GM12878 (cell line): ENCODE results near the gene SCRN2. TPM values are rescaled to one million over a fixed set of nuclear protein-coding genes. Genes with fewer than 3 reads are reported as not detected.

Experiments used
- ATAC-seq: fragments of 200-7000 bp; cut with Tn5 transposase; 3 replicates; pipeline ENCODE4 v1.9.1; 2020; ENCODE audit warnings: mild to moderate bottlenecking, moderate library complexity
- BruUV-seq: library from RNA; stranded (reverse); fragments of 400-500 nt; replicated peaks from 2 replicates; lab custom pipeline; 2021; lab: Mats Ljungman, UMichigan
- CTCF ChIA-PET: fragments of 300-600 bp; sonication (Branson Sonifier 250); formaldehyde crosslinking; extraction: SDS; loops from one replicate; lab custom pipeline; 2021; ENCODE audit warnings: inconsistent platforms; lab: Yijun Ruan, JAX
- POLR2A ChIA-PET: fragments of 350-600 bp; formaldehyde crosslinking; extraction: SDS; loops from one replicate; lab custom pipeline; 2021; ENCODE audit warnings: inconsistent platforms; lab: Charles Lee
- RAD21 ChIA-PET: fragments of 300-600 bp; sonication (Branson Sonifier 250); formaldehyde crosslinking; loops from one replicate; lab custom pipeline; 2023; ENCODE audit warnings: antibody characterized with exemption; ENCODE audit not compliant: unreplicated experiment; lab: Charles Lee
- SMC1A ChIA-PET: fragments of 300-600 bp; sonication (Branson Sonifier 250); formaldehyde crosslinking; loops from one replicate; lab custom pipeline; 2023; ENCODE audit not compliant: unreplicated experiment, uncharacterized antibody; lab: Charles Lee
- DNase-seq: peaks from one replicate; pipeline ENCODE4 v3.0.0-alpha.2; 2011; ENCODE audit warnings: low read depth, low spot score
- FAIRE-seq: peaks from 3 replicates; lab custom pipeline; 2011; peaks lifted over from hg19 to GRCh38; lab: Jason Lieb, UNC
- H2AFZ ChIP-seq: 2 replicates; pipeline ENCODE4 v1.6.0; 2011; ENCODE audit warnings: low read depth, low read length, control low read depth; ENCODE audit not compliant: control insufficient read depth
- H3K27ac ChIP-seq: 2 replicates; pipeline ENCODE4 v1.5.1; 2011; ENCODE audit warnings: control low read depth; ENCODE audit not compliant: control insufficient read depth, insufficient read depth
- H3K27me3 ChIP-seq, 2 experiments: replicated peaks in 1 of 2; 2 replicates each; pipeline versions ENCODE4 v1.6.0 to v1.6.1; 2011; ENCODE audit warnings: low read length in 1 of 2; ENCODE audit not compliant: control insufficient read depth in 2 of 2, insufficient read depth in 2 of 2
- H3K36me3 ChIP-seq, 2 experiments: 2 replicates each; pipeline ENCODE4 v1.5.1; 2011; ENCODE audit warnings: low read length in 1 of 2; ENCODE audit not compliant: control insufficient read depth in 2 of 2, insufficient read depth in 2 of 2
- H3K4me1 ChIP-seq: 2 replicates; pipeline ENCODE4 v1.6.1; 2011; ENCODE audit warnings: mild to moderate bottlenecking, low read length, moderate library complexity, mixed read lengths; ENCODE audit not compliant: control insufficient read depth, insufficient read depth
- H3K4me2 ChIP-seq: 2 replicates; pipeline ENCODE4 v1.6.0; 2011; ENCODE audit warnings: control low read depth; ENCODE audit not compliant: control insufficient read depth, insufficient read depth
- H3K4me3 ChIP-seq: fragments of 200-600 bp; sonication (generic); 2 replicates; pipeline ENCODE4 v1.5.1; 2016
- H3K79me2 ChIP-seq: 2 replicates; pipeline ENCODE4 v1.6.0; 2011; ENCODE audit warnings: low read length; ENCODE audit not compliant: control insufficient read depth, insufficient read depth
- H3K9ac ChIP-seq: 2 replicates; pipeline ENCODE4 v1.8.0; 2011; ENCODE audit warnings: low read length, control low read depth, mixed read lengths; ENCODE audit not compliant: control insufficient read depth, insufficient read depth
- H3K9me3 ChIP-seq: replicated peaks from 3 replicates; pipeline ENCODE4 v1.5.1; 2011; ENCODE audit warnings: mild to moderate bottlenecking, low read length; ENCODE audit not compliant: control insufficient read depth, insufficient read depth
- H4K20me1 ChIP-seq: 2 replicates; pipeline ENCODE4 v1.6.0; 2011; ENCODE audit not compliant: control insufficient read depth, insufficient read depth
- FOXM1 ChIP-seq: IDR thresholded peaks from 2 replicates; pipeline ENCODE4 v1.6.1; 2012; ENCODE audit warnings: low read depth, mild to moderate bottlenecking, inconsistent platforms, low read length, moderate library complexity
- SPI1 ChIP-seq: IDR thresholded peaks from 2 replicates; pipeline ENCODE4 v1.6.1; 2011; ENCODE audit warnings: low read depth, mild to moderate bottlenecking, low read length, moderate library complexity, borderline replicate concordance; ENCODE audit not compliant: insufficient read depth
- SREBF1 ChIP-seq: IDR thresholded peaks from 2 replicates; pipeline ENCODE4 v1.6.1; 2012; ENCODE audit warnings: mild to moderate bottlenecking, low read length
- SREBF2 ChIP-seq: IDR thresholded peaks from 2 replicates; pipeline ENCODE4 v1.6.1; 2012; ENCODE audit warnings: mild to moderate bottlenecking, low read length
- YY1 ChIP-seq: IDR thresholded peaks from 2 replicates; pipeline ENCODE4 v1.6.1; 2011; ENCODE audit warnings: low read depth, mild to moderate bottlenecking, low read length
- ZNF217 ChIP-seq: fragments of 450-650 bp; IDR thresholded peaks from 2 replicates; pipeline ENCODE4 v1.6.1; 2017; ENCODE audit warnings: antibody characterized with exemption, mild to moderate bottlenecking
- WGBS: methylation state at CpG from one replicate; pipeline ENCODE4 v1.1.6; 2016; ENCODE audit warnings: low lambda C conversion rate; ENCODE audit not compliant: insufficient replicate concordance, insufficient coverage; ENCODE audit errors: missing lambda C conversion rate; 5-methylcytosine and 5-hydroxymethylcytosine counted together
- in situ Hi-C: fragments of 300-500 bp; cut with MboI; formaldehyde crosslinking; loops from 9 replicates; pipeline ENCODE4 v1.14.3; 2018; ENCODE audit warnings: mixed read lengths
- intact Hi-C: fragments of 100-400 bp; cut with micrococcal nuclease; formaldehyde crosslinking; loops from one replicate; pipeline ENCODE4 v1.14.2; 2022; ENCODE audit not compliant: unreplicated experiment
- polyA plus RNA-seq, 11 experiments: library from polyadenylated mRNA; depleted of rRNA in 4 of 11; unstranded in 6 of 11; stranded (reverse) in 5 of 11; fragments of >200 nt; fragmentation: Nextera tagmentation in 4 of 11; fragmentation: Illumina TruSeq in 1 of 11; extraction: Ambion mirVana in 4 of 11; extraction: Trizol in 1 of 11; gene quantifications; 1 replicate in 1 of 11; 2 replicates in 10 of 11; pipeline versions ENCODE4 v1.2.1 to v1.2.3, GENCODE V29; 2011 to 2016; ENCODE audit warnings: inconsistent platforms in 2 of 11, missing spikeins in 2 of 11, low read depth in 1 of 11
- total RNA-seq, 4 experiments: library from RNA; depleted of rRNA in 3 of 4; stranded (reverse); fragments of >200 nt in 3 of 4; fragmentation: Illumina TruSeq in 1 of 4; extraction: Trizol in 1 of 4; gene quantifications; 2 replicates each; pipeline versions ENCODE4 v1.2.1 to v1.2.3, GENCODE V29; 2013 to 2021
- TF ChIP-seq, protein P1 (sequence below), 3 experiments: IDR thresholded peaks in 2 of 3; conservative IDR thresholded peaks in 1 of 3; 2 replicates each; pipeline ENCODE4 v1.5.1; 2011; ENCODE audit warnings: low read depth in 3 of 3, low read length in 3 of 3, mild to moderate bottlenecking in 3 of 3, control low read depth in 2 of 3, moderate library complexity in 2 of 3, inconsistent platforms in 1 of 3, mixed read lengths in 1 of 3; ENCODE audit not compliant: control insufficient read depth in 2 of 3, insufficient read depth in 1 of 3; ENCODE audit errors: extremely low read depth in 1 of 3

The SCRN2 gene
- total and polyA plus RNA-seq, 10 of the 15 experiments (the other 5 are each of a cell fraction or from before 2014, with no cell fraction given), result 0.34 to 33.3 (median 20.1) TPM

DNA sequence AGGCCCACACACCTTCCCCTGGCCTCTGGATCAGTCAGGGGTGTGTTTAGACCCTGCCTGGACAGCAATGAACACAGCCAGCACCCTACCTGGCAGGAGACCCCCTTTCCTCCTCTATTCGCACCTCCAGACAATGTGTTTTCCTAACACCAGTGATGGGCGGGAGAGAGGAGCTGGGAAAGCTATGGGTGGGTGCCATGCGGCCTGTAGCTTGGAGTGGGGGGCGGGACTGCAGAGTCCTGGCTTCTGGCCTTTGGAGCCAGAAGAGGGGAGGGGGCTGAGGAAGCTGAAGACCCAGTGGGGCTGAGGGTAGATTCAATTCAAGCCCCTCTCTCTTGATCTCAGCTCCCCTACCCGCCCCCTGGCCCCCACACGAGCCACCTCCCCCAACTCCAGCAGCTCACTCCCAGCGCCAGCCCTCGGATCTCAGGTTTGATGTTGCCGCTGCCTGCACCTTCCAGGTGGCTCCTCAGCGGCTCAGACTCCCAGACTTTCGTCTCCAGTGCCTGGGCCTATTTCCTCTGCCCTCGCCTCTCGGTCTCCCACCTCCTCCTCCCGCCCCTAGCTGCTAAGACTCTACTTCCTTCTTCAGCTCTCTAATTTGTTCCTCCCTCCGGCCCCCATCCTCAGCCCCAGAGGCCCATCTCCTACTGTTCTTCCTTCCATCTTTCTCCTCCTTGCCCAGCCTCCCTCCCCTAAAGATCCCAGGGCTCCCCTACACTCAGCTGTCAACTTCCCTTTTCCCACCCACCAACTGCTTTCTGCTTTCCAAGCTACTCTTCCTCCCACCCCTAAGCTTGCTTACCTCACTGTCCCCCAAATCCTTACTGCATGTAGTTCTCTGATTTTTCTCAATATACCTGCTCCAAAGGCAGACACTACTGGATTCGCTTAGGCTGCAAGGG is 16.7 kb upstream of the SCRN2 start:
- Histone ChIP-seq H3K27me3 (peaks cover 11 to 31% of the 10 kb centered on the region in 2 experiments), H3K79me2 (no peaks in the 10 kb centered on the region), H2AFZ (no peak overlapping the region), H3K36me3 (no peaks in the 10 kb centered on the region), H3K4me2 (no peak overlapping the region), H3K9ac (no peak overlapping the region), H3K9me3 (no peaks in the 10 kb centered on the region), H3K27ac (no peak overlapping the region), H3K4me3 (no peak overlapping the region), H3K4me1 (no peaks in the 10 kb centered on the region)
- no TSS peak for BruUV-seq
- WGBS, result 35% methylated on average over 12 of the region's 16 CpGs
- FAIRE-seq (no peak), DNase-seq (no peak)
- ChIA-PET RAD21 (interaction anchor here (1.9 kb wide), 1 partner anchor 15 kb away, joined by 6 read pairs; no protein-coding TSS in a partner anchor), CTCF (interaction anchor here (1.0 to 3.6 kb wide), 4 partner anchors 9 to 160 kb away, joined by 3 to 14 read pairs (median 4); partner anchors contain the start of gene SCRN2), POLR2A (interaction anchor here (0.6 kb wide), 1 partner anchor 33 kb away, joined by 5 read pairs; no protein-coding TSS in a partner anchor), SMC1A (no interaction called here)
- intact Hi-C loops, result no loop called here
- in situ Hi-C loops, result no loop called here
- no peak for TF ChIP-seq SPI1
- TF ChIP-seq SREBF2, result no peak
- TF ChIP-seq, protein P1, sequence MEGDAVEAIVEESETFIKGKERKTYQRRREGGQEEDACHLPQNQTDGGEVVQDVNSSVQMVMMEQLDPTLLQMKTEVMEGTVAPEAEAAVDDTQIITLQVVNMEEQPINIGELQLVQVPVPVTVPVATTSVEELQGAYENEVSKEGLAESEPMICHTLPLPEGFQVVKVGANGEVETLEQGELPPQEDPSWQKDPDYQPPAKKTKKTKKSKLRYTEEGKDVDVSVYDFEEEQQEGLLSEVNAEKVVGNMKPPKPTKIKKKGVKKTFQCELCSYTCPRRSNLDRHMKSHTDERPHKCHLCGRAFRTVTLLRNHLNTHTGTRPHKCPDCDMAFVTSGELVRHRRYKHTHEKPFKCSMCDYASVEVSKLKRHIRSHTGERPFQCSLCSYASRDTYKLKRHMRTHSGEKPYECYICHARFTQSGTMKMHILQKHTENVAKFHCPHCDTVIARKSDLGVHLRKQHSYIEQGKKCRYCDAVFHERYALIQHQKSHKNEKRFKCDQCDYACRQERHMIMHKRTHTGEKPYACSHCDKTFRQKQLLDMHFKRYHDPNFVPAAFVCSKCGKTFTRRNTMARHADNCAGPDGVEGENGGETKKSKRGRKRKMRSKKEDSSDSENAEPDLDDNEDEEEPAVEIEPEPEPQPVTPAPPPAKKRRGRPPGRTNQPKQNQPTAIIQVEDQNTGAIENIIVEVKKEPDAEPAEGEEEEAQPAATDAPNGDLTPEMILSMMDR (IDR thresholded peaks at IDR 0.05 in 2 of 3, conservative IDR thresholded peaks at IDR 0.05 in 1 of 3; ENCODE audit: control insufficient read depth in 2 of 3, extremely low read depth in 1 of 3, insufficient read depth in 1 of 3, low read depth in 3 of 3, low read length in 3 of 3), result no peak
- no peak for TF ChIP-seq ZNF217
- TF ChIP-seq FOXM1, result no peak
- no peak for TF ChIP-seq YY1
- TF ChIP-seq SREBF1, result no peak
- TF ChIP-seq, all 136 proteins: peak for 0
- H4K20me1 ChIP-seq, result no peaks in the 10 kb centered on the region
- no peak for ATAC-seq
